MCF 10A (cell line): ENCODE results near the gene VAPA. TPM values are rescaled to one million over a fixed set of nuclear protein-coding genes. Genes with fewer than 3 reads are reported as not detected.
A peak's percentile ranks its signal among the peaks of the same experiment; 100 is the strongest.

ENCODE experiments used
- BruUV-seq: library from RNA; stranded (reverse); fragments of 400-500 nt; replicated peaks from 2 replicates; lab custom pipeline; 2021; lab: Mats Ljungman, UMichigan
- CTCF ChIA-PET: fragments of 300-600 bp; sonication (Branson Sonifier 250); formaldehyde crosslinking; extraction: SDS; loops from one replicate; lab custom pipeline; 2021; ENCODE audit warnings: antibody characterized with exemption, inconsistent platforms; lab: Yijun Ruan, JAX
- POLR2A ChIA-PET: fragments of 300-600, 350-650 bp; sonication (Branson Sonifier 250); formaldehyde crosslinking; extraction: SDS; loops from one replicate; lab custom pipeline; 2020; ENCODE audit warnings: antibody characterized with exemption, inconsistent platforms; lab: Yijun Ruan, JAX
- DNase-seq: peaks from one replicate; pipeline ENCODE4 v3.0.0-alpha.2; 2018; ENCODE audit not compliant: unreplicated experiment
- H3K27ac Mint-ChIP-seq: one replicate; pipeline ENCODE4 v1.8.0; 2022; ENCODE audit warnings: mild to moderate bottlenecking, low read depth, mixed read lengths; ENCODE audit not compliant: unreplicated experiment
- H3K27me3 Mint-ChIP-seq: one replicate; pipeline ENCODE4 v1.8.0; 2022; ENCODE audit warnings: mixed read lengths; ENCODE audit not compliant: insufficient read depth, unreplicated experiment
- H3K36me3 Mint-ChIP-seq: one replicate; pipeline ENCODE4 v1.8.0; 2022; ENCODE audit warnings: mild to moderate bottlenecking, moderate library complexity, mixed read lengths; ENCODE audit not compliant: insufficient read depth, unreplicated experiment
- H3K4me1 Mint-ChIP-seq: one replicate; pipeline ENCODE4 v1.8.0; 2022; ENCODE audit warnings: mixed read lengths; ENCODE audit not compliant: insufficient read depth, unreplicated experiment
- H3K4me3 Mint-ChIP-seq: one replicate; pipeline ENCODE4 v1.8.0; 2022; ENCODE audit warnings: mild to moderate bottlenecking, moderate library complexity, mixed read lengths; ENCODE audit not compliant: unreplicated experiment
- H3K9me3 Mint-ChIP-seq: one replicate; pipeline ENCODE4 v1.8.0; 2022; ENCODE audit warnings: mixed read lengths; ENCODE audit not compliant: unreplicated experiment
- CTCF ChIP-seq: fragments of 200-600 bp; IDR thresholded peaks from one replicate; pipeline ENCODE4 v1.8.0; 2022; ENCODE audit warnings: antibody characterized with exemption, mild to moderate bottlenecking; ENCODE audit not compliant: unreplicated experiment
- intact Hi-C: fragments of 100-400 bp; cut with micrococcal nuclease; formaldehyde crosslinking; loops from 2 replicates; pipeline ENCODE4 v1.14.1; 2022
- total RNA-seq: library from RNA; stranded (reverse); gene quantifications from 2 replicates; pipeline ENCODE4 v1.2.3, GENCODE V29; 2022

VAPA gene
- total RNA-seq, 1 experiment from 2014 or later, result 286 TPM

DNA sequence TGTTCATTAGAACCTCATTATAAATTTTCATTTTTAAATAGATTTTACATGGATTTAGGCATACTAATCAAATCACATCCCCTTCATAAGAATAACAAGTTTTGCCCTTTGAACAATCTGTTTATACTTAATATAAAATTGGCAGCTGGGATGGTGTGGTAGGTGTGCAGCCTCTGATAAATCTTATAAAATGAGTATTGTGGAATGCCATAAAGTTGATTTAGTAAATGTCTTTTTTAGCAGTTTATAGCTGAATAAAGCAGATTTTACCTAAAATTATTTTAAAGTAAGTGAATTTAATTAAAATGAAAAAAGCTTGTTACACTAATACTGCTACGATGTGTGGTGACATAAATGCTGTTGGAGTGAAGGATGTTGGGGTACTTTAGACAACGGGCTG is 35.5 kb downstream of the VAPA start:
- H3K27me3 Mint-ChIP-seq, result no peaks in the 10 kb centered on the region
- H3K4me3 Mint-ChIP-seq, result no peak overlapping the region
- ChIA-PET CTCF (interaction anchor here (0.6 to 3.1 kb wide), 5 partner anchors 11 to 337 kb away, joined by 3 to 16 read pairs (median 5); no protein-coding TSS in a partner anchor), POLR2A (interaction anchor here (0.6 to 3.3 kb wide), 6 partner anchors 9 to 577 kb away, joined by 3 to 14 read pairs (median 4); partner anchors contain the start of genes NAPG and VAPA)
- TF ChIP-seq CTCF, result no peak
- intact Hi-C loops, result no loop called here
- peaks cover 33% of the 10 kb centered on the region for H3K4me1 Mint-ChIP-seq
- no TSS peak for BruUV-seq
- H3K36me3 Mint-ChIP-seq, result peaks cover 76% of the 10 kb centered on the region
- DNase-seq, result no peak
- peak overlapping the region; percentile 23 for H3K27ac Mint-ChIP-seq
- no peaks in the 10 kb centered on the region for H3K9me3 Mint-ChIP-seq

GRCh38 chr18:9949861-9950260 is 36.0 kb downstream of the VAPA start:
- H3K4me1 Mint-ChIP-seq, result peaks cover 33% of the 10 kb centered on the region
- H3K27me3 Mint-ChIP-seq, result no peaks in the 10 kb centered on the region
- intact Hi-C loops, result loop anchor here (5.0 kb wide), 1 partner anchor 373 kb away; no protein-coding TSS in a partner anchor
- ChIA-PET POLR2A (interaction anchor here (1.0 to 3.3 kb wide), 6 partner anchors 9 to 576 kb away, joined by 3 to 14 read pairs (median 4); partner anchors contain the start of genes NAPG and VAPA), CTCF (interaction anchor here (0.6 to 3.1 kb wide), 12 partner anchors 9 to 338 kb away, joined by 3 to 16 read pairs (median 4); no protein-coding TSS in a partner anchor)
- H3K4me3 Mint-ChIP-seq, result no peak overlapping the region
- no TSS peak for BruUV-seq
- H3K9me3 Mint-ChIP-seq, result no peaks in the 10 kb centered on the region
- H3K36me3 Mint-ChIP-seq, result peaks cover 76% of the 10 kb centered on the region
- DNase-seq, result no peak
- TF ChIP-seq CTCF, result no peak
- peak overlapping the region; percentile 47 for H3K27ac Mint-ChIP-seq

DNA sequence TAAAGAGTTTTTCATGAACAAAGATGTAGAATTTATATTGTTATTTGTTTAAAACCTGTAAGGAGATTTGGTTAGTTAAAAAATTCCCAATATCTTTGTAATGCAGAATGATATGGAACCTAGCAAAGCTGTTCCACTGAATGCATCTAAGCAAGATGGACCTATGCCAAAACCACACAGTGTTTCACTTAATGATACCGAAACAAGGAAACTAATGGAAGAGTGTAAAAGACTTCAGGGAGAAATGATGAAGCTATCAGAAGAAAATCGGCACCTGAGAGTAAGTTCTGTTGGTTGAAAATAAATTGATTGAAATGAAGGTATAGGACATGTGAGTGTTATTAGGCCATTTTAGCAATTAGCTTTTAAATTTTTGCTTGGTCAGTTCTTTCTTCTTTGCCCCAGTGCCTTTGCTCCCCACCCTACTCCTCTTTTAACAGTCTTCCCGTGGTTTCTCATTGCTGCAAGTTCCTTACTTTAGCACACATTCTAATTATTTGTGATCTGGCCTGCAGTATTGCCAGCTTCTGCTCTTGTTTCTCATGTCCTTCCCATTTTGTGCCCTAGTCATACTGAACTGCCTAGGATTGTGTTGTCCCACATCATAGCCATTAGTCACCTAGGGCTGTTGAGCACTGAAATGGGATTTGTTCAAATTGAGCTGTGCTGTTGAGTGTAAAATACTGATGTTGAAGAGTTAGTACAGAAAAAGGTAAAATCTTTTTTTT is 36.6 kb downstream of the VAPA start:
- ChIA-PET CTCF (interaction anchor here (0.5 to 3.1 kb wide), 31 partner anchors 8 to 480 kb away, joined by 3 to 16 read pairs (median 4); no protein-coding TSS in a partner anchor), POLR2A (interaction anchor here (0.5 to 3.3 kb wide), 6 partner anchors 35 to 576 kb away, joined by 3 to 14 read pairs (median 4); partner anchors contain the start of genes NAPG and VAPA)
- H3K36me3 Mint-ChIP-seq, result peaks cover 76% of the 10 kb centered on the region
- no peak overlapping the region for H3K4me3 Mint-ChIP-seq
- peaks cover 33% of the 10 kb centered on the region for H3K4me1 Mint-ChIP-seq
- H3K27me3 Mint-ChIP-seq, result no peaks in the 10 kb centered on the region
- no peak for TF ChIP-seq CTCF
- H3K9me3 Mint-ChIP-seq, result no peaks in the 10 kb centered on the region
- DNase-seq, result no peak
- BruUV-seq, result no TSS peak
- intact Hi-C loops, result loop anchor here (1.0 to 5.0 kb wide), 2 partner anchors 266 to 373 kb away; no protein-coding TSS in a partner anchor
- H3K27ac Mint-ChIP-seq, result peak overlapping the region; percentile 47
